Measurements from ENCODE around the gene IRX3. TPM values are rescaled to one million over a fixed set of nuclear protein-coding genes. Genes with fewer than 3 reads are reported as not detected.

The IRX3 gene
- total and polyA plus RNA-seq, 2 of the 8 experiments (the other 6 are each of a cell fraction or from before 2014, with no cell fraction given) = 0.50 to 1.6 TPM

GRCh38 chr16:54269461-54269860 lies 17.1 kb downstream of the IRX3 start:
- DNase-seq (ENCODE audit: low read depth in 1 of 2, low spot score in 2 of 2) (no peak), FAIRE-seq (no peak)
- H2AK5ac ChIP-seq (ENCODE audit: low read depth, low read length) = no peak overlapping the region
- no peak overlapping the region for H3K4me2 ChIP-seq (ENCODE audit: insufficient read depth in 1 of 2, low read depth in 2 of 2, low read length in 2 of 2)
- H3K36me3 ChIP-seq (ENCODE audit: control insufficient read depth in 2 of 4, insufficient read depth in 4 of 4, low read length in 3 of 4) = no peaks in the 10 kb centered on the region
- TF ChIP-seq RFX5 (IDR thresholded peaks at IDR 0.05; ENCODE audit: borderline replicate concordance, low read depth, low read length) (no peak), NANOG (IDR thresholded peaks at IDR 0.05; ENCODE audit: insufficient read depth, low read depth, low read length, poor library complexity, severe bottlenecking) (no peak), MAFK (IDR thresholded peaks at IDR 0.05; ENCODE audit: low read depth, low read length) (no peak), SUZ12 (IDR thresholded peaks at IDR 0.05; ENCODE audit: low read length) (no peak), ATF2 (IDR thresholded peaks at IDR 0.05; ENCODE audit: low read length) (no peak), SAP30 (IDR thresholded peaks at IDR 0.05; ENCODE audit: insufficient read depth, insufficient replicate concordance, low read length) (no peak), JUND (IDR thresholded peaks at IDR 0.05; ENCODE audit: low read length) (no peak)
- H3K4me3 ChIP-seq (ENCODE audit: extremely low read depth in 1 of 4, insufficient read depth in 2 of 4, low read depth in 3 of 4, low read length in 4 of 4) = no peak overlapping the region
- H2BK15ac ChIP-seq (ENCODE audit: low read length) = no peak overlapping the region
- no peak overlapping the region for H4K8ac ChIP-seq (ENCODE audit: extremely low read depth, insufficient read depth, low read length)
- no peaks in the 10 kb centered on the region for H3K23me2 ChIP-seq (ENCODE audit: low read depth, low read length)
- no peaks in the 10 kb centered on the region; a peak in 1 of 7 replicates for H3K27me3 ChIP-seq (replicated peaks in 1 of 4; ENCODE audit: control insufficient read depth in 3 of 4, extremely low read depth in 1 of 4, insufficient read depth in 3 of 4, low read length in 3 of 4)
- H4K91ac ChIP-seq (replicated peaks; ENCODE audit: insufficient read length, low read length) = no peak overlapping the region
- H3K9me3 ChIP-seq (ENCODE audit: insufficient read depth in 2 of 2, low read depth in 1 of 2, low read length in 1 of 2) = no peaks in the 10 kb centered on the region
- H3K23ac ChIP-seq (ENCODE audit: insufficient read length) = no peak overlapping the region
- no peak overlapping the region for H3K56ac ChIP-seq (replicated peaks; ENCODE audit: insufficient read length, low read depth, low read length)
- H2AFZ ChIP-seq (ENCODE audit: low read length) = no peak overlapping the region
- no peak overlapping the region for H3K27ac ChIP-seq (ENCODE audit: low read depth, low read length)
- no peak overlapping the region for H3K9ac ChIP-seq (replicated peaks in 1 of 4; ENCODE audit: extremely low read depth in 1 of 4, low read depth in 3 of 4, low read length in 3 of 4)
- H4K20me1 ChIP-seq (replicated peaks in 1 of 2; ENCODE audit: control insufficient read depth in 1 of 2, insufficient read depth in 2 of 2, low read length in 2 of 2) = no peaks in the 10 kb centered on the region
- no peak overlapping the region for H2BK20ac ChIP-seq (ENCODE audit: low read length)
- H2BK120ac ChIP-seq (replicated peaks; ENCODE audit: low read depth, low read length) = no peak overlapping the region
- no peak overlapping the region for H3K4ac ChIP-seq (replicated peaks; ENCODE audit: insufficient read length, low read depth, low read length)
- ChIA-PET POLR2A (ENCODE audit: partially characterized antibody) (no interaction called here), CTCF (ENCODE audit: partially characterized antibody) (interaction anchor here (1.0 to 2.4 kb wide), 2 partner anchors 12 to 549 kb away, joined by 3 to 7 read pairs; no protein-coding TSS in a partner anchor)
- no peak overlapping the region for H4K5ac ChIP-seq (ENCODE audit: insufficient read length, low read depth, low read length)
- no peaks in the 10 kb centered on the region for H3K79me1 ChIP-seq (ENCODE audit: low read depth, low read length)
- no peak overlapping the region for H2BK12ac ChIP-seq (ENCODE audit: low read depth, low read length)
- no peak overlapping the region for H3K14ac ChIP-seq (ENCODE audit: insufficient read length)
- H2BK5ac ChIP-seq (ENCODE audit: low read depth, low read length) = no peak overlapping the region
- H3K18ac ChIP-seq (ENCODE audit: extremely low read depth, low read length) = no peak overlapping the region
- H3K79me2 ChIP-seq (ENCODE audit: control insufficient read depth in 1 of 2, insufficient read depth in 2 of 2, low read length in 2 of 2) = no peaks in the 10 kb centered on the region
- no peaks in the 10 kb centered on the region for H3K4me1 ChIP-seq (replicated peaks in 1 of 4; ENCODE audit: control insufficient read depth in 3 of 4, insufficient read depth in 4 of 4, low read length in 3 of 4)

All from H1 (cell line).